Kidney epithelial cell (primary cell): Measurements from ENCODE around the gene SLC25A1. TPM values are rescaled to one million over a fixed set of nuclear protein-coding genes. Genes with fewer than 3 reads are reported as not detected.

ENCODE experiments used
- DNase-seq: peaks from one replicate; pipeline ENCODE4 v3.0.0-alpha.2; 2010; ENCODE audit warnings: low read depth
- H3K27me3 ChIP-seq: 2 replicates; pipeline ENCODE4 v1.6.0; 2011; ENCODE audit warnings: low read length; ENCODE audit not compliant: control insufficient read depth, insufficient read depth
- H3K36me3 ChIP-seq: 2 replicates; pipeline ENCODE4 v1.5.1; 2011; ENCODE audit warnings: low read length; ENCODE audit not compliant: control insufficient read depth, insufficient read depth
- H3K4me3 ChIP-seq: 2 replicates; pipeline ENCODE4 v1.5.1; 2011; ENCODE audit warnings: low read depth, mild to moderate bottlenecking, control low read depth, low read length
- total RNA-seq: library from RNA; depleted of rRNA; stranded (reverse); fragments of >200 nt; gene quantifications from 2 replicates; pipeline ENCODE4 v1.2.3, GENCODE V29; 2015
- TF ChIP-seq, protein P1 (sequence below): IDR thresholded peaks from 2 replicates; pipeline ENCODE4 v1.5.1; 2011; ENCODE audit warnings: mild to moderate bottlenecking, moderate library complexity, low read length, control low read depth, inconsistent platforms; ENCODE audit not compliant: insufficient read depth, poor library complexity, severe bottlenecking

The SLC25A1 gene
- total RNA-seq, 1 donor from 2014 or later: 82.7 TPM

DNA sequence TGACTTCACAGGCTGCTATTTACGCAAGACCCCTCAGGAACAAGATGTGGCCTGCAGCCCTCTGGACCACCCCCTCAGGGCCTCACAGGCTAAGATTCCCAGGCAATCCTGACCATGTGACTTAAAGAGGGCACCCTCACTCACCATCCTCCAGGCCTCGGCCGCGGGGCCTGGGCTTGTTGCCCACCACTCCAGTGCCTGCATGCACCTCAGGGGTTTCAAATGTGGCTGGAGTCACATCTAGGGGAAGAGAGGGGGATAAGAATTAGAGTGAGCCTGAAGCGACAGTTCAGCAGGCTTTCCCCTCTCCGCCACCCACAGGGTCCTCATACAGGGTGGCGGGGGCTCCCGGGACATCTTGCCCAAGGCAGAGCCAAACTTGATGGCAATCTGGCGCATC, 36.1 kb downstream of the SLC25A1 start:
- no peak for DNase-seq
- Histone ChIP-seq H3K4me3 (no peak overlapping the region), H3K36me3 (peaks cover 7% of the 10 kb centered on the region), H3K27me3 (peaks cover 5% of the 10 kb centered on the region)
- TF ChIP-seq, protein P1, sequence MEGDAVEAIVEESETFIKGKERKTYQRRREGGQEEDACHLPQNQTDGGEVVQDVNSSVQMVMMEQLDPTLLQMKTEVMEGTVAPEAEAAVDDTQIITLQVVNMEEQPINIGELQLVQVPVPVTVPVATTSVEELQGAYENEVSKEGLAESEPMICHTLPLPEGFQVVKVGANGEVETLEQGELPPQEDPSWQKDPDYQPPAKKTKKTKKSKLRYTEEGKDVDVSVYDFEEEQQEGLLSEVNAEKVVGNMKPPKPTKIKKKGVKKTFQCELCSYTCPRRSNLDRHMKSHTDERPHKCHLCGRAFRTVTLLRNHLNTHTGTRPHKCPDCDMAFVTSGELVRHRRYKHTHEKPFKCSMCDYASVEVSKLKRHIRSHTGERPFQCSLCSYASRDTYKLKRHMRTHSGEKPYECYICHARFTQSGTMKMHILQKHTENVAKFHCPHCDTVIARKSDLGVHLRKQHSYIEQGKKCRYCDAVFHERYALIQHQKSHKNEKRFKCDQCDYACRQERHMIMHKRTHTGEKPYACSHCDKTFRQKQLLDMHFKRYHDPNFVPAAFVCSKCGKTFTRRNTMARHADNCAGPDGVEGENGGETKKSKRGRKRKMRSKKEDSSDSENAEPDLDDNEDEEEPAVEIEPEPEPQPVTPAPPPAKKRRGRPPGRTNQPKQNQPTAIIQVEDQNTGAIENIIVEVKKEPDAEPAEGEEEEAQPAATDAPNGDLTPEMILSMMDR: no peak

DNA sequence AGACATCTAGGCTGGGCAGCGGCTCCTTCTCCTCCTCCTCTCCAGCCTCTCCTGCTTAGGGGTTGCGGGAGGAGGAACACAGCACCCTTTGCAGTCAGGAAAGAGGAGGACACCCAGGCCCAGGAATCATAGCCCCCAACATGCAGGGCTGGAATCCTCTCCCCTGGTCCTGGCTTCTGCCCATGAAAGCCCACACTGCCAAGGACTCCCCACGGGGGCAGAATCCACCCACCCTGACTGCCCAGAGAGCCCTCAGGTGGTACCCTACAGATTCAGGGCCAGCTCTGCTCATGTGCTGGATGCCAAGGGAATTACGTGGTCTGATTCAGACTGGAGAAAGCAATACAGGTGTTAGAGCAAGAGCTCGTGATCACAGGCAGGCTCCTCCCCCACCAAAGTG, 38.6 kb downstream of the SLC25A1 start:
- no peak for DNase-seq

DNA sequence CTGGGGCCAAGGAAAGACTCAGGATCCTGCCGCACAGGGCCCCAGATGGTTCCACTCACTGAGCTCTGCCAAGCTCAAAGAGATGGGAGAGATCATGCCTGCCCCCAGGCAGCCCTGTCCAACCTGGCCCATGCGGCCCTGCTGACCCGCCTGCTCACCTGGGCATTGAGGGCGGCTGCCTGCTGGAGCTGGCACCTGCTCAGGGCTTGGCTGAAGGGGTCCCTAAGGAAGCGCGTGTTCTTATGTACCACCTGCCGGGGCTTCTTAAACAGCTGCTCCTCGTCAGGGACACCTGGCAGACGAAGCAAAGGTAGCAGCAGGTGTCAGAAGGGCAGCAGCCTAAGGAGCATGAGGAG, 39.6 kb downstream of the SLC25A1 start:
- peaks cover 7% of the 10 kb centered on the region for H3K36me3 ChIP-seq
- no peak overlapping the region for H3K4me3 ChIP-seq
- no peak for DNase-seq
- no peaks in the 10 kb centered on the region for H3K27me3 ChIP-seq
- TF ChIP-seq, protein P1: no peak

More for the DNA sequence above, 38.6 kb downstream of the SLC25A1 start:
- Histone ChIP-seq H3K27me3 (no peaks in the 10 kb centered on the region), H3K4me3 (no peak overlapping the region), H3K36me3 (peaks cover 7% of the 10 kb centered on the region)
- TF ChIP-seq, protein P1: no peak

DNA sequence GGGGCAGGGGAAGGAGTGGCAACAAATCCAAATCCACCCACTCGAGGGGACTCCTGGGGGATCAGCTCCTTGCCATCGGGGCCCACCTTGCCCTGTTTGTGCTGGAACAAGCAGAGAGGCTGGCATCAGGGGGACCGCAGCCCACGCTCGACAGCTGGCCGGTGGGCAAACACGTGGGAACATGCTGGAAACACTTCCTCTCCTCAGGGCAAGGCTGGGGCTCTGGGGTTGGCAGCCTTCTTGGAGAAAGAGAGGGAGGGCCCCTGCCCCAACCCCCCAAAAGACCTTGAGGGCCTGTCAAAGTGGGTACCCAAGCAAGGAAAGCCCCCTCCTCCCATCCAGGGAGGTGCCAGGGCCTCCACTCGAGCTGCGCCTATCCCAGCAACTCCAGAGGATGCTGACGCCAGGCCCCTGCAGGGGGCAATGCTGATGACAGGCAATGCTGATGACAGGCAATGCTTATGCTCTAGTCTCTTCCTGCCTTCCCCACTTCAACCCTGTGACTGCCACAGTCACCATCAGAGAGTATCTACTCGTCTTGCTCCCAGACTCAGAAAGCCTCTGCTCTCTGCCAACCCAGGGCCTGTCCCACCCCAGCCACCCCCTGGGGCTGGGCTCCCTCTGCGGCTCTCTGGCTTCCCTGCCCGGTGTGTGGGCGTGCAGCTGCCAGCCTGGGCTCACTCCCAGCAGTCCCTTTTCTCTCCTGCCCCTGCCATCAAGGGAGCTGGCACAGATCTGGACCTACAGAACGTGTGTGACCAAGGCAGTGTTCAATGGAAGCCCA, 40.1 kb downstream of the SLC25A1 start:
- Histone ChIP-seq H3K27me3 (no peaks in the 10 kb centered on the region), H3K4me3 (no peak overlapping the region), H3K36me3 (peaks cover 7% of the 10 kb centered on the region)
- DNase-seq: no peak
- TF ChIP-seq, protein P1: no peak

DNA sequence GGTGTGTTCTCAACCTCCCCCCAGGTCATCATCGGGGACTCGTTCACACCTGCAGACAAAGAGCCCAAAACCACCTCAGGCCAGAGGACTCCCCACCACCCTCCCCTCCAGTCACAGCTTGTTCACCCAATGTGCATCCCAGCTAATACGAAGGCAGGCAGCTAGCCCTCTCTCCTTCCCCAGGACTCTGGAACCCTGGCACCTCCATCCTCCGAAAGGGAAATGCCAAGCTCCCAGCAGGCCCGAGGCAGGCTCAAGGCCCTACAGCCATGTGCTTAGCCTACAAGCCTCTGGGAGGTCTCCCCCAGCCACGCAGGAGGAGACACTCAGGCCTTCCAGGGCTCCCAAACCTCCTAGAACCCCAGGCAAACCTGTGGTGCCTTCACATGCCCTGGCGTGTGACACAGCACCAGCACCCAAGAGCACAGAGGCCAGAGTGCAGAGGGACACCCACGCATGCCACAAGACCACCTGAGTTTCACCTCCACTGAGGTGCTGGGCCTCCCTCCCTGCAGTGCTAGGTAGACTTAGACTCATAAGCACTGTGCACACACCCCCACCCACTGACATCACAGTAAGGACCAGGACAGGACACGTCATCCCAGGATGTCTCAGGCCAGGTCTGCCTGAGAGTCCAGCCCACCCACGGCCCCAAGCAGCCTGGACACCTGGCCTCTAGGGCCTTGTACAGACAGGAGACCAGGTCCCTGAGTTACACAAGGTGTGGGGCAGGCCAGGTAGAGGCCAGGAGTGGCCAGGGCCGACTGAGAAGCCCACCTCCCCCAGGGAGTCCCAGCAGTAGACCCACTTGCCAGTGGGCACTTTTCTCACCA, 40.9 kb downstream of the SLC25A1 start:
- no peak for DNase-seq
- Histone ChIP-seq H3K27me3 (no peaks in the 10 kb centered on the region), H3K4me3 (no peak overlapping the region), H3K36me3 (peaks cover 7% of the 10 kb centered on the region)
- TF ChIP-seq, protein P1: no peak

DNA sequence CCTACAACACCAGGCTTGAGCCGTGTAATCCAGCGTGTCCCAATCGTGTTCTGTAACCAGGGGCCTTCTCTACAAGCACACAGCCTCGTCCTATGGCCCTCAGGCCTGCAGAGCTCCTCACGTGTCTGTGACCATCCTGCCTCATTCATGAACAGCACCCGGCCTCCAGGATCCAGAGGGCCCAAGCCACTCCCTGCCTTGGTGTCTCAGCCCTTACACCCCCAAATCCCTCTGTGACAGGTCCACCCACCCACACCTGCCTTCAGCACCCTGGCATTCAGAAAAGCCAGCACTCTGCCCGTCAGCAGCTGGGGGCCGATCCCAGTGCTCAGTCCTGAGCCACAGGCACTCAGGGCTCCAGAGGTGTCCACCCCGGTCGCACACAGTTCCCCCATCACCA, 41.6 kb downstream of the SLC25A1 start:
- peaks cover 5% of the 10 kb centered on the region for H3K36me3 ChIP-seq

More for the DNA sequence above, 41.6 kb downstream of the SLC25A1 start:
- DNase-seq: no peak
- TF ChIP-seq, protein P1: no peak
- H3K4me3 ChIP-seq: no peak overlapping the region
- no peaks in the 10 kb centered on the region for H3K27me3 ChIP-seq
